RWPE1 (cell line): ENCODE results near the gene TNKS1BP1.
A peak's percentile ranks its signal among the peaks of the same experiment; 100 is the strongest.
"Not testable (repeated sequence)": the region's sequence is repeated elsewhere in the genome, so short reads cannot be mapped to it uniquely, and the experiment has no call there.

Experiments used
- CTCF ChIA-PET: fragments of 350-600 bp; sonication (Branson Sonifier 250); formaldehyde crosslinking; extraction: SDS; loops from one replicate; lab custom pipeline; 2021; lab: Yijun Ruan, JAX
- POLR2A ChIA-PET: fragments of 400-600 bp; formaldehyde crosslinking; extraction: SDS; loops from one replicate; lab custom pipeline; 2020; ENCODE audit warnings: antibody characterized with exemption; ENCODE audit not compliant: low non-redundant PET; lab: Yijun Ruan, JAX
- DNase-seq: peaks from one replicate; pipeline ENCODE4 v3.0.0; 2012; ENCODE audit warnings: low spot score
- H3K27ac ChIP-seq: fragments of 450-650 bp; 2 replicates; pipeline ENCODE4 v1.5.1; 2017
- CTCF ChIP-seq: fragments of 450-650 bp; conservative IDR thresholded peaks from 2 replicates; pipeline ENCODE4 v1.5.1; 2017; ENCODE audit warnings: low read depth, mild to moderate bottlenecking

TNKS1BP1 gene

GRCh38 chr11:57302489-57302888, 22.3 kb downstream of the TNKS1BP1 start:
- TF ChIP-seq CTCF = no peak
- CTCF ChIA-PET = interaction anchor here (0.6 kb wide), 1 partner anchor 228 kb away, joined by 3 read pairs; the partner anchor contains the start of gene TIMM10
- H3K27ac ChIP-seq = peak overlapping the region; percentile 97
- POLR2A ChIA-PET = interaction anchor here (0.7 kb wide), 1 partner anchor 14 kb away, joined by 5 read pairs; no protein-coding TSS in a partner anchor
- no peak for DNase-seq

DNA sequence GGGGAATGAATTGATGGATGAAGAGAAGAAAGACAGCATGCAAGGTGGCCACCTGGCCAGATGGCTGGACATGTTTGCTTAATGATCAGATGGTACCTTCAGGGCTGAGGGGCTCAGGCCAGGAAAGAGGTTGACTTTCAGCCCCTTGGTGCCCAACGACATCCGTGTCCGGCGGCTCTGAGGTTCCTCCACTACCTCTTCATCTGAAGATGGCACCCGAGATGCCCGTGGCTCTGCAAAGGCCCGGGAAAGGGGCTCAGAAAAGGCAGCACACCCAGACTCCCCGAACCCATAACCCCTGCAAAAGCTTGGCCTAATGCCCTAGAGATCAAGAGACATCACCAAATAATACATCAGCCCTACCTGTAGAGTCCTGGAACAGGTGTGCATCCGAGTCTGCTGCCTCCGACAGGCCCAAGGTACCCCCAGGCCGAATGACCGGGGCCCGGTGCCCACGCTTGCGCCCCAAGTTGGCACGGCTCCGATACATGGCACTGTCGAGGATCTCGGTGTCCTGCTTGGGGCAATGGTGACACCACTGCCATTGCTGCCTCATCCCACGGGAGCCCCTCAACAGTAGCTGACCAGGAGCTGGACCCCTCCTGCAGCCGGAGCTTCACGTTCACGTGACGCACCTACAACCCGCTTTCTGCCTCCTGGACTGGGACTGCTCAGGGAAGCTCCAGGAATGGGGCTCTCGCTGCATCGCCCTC, 22.9 kb downstream of the TNKS1BP1 start:
- no peak for DNase-seq
- TF ChIP-seq CTCF = no peak
- ChIA-PET CTCF (no interaction called here), POLR2A (no interaction called here)
- peak overlapping the region; percentile 97 for H3K27ac ChIP-seq

DNA sequence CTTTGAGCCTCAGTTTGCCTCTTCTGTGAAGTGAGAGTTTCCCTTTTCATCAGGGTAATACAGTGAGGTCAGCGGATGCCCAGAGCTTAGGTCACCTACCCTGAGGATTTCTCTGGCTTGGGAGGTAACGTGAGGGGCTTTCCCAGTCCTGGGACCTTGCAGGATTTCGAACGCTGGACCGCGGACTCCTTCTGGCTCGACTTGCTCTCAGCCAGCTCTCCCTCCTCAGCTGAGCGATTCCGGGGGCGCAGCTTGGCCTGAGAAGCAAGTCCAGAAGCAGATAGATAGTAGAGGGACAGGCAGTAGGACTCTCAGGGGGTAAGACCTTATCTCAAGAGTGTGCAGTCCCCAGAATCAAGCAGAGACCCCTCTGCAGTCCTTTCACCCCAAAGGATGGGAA, 24.0 kb downstream of the TNKS1BP1 start:
- no peak for TF ChIP-seq CTCF
- ChIA-PET CTCF (no interaction called here), POLR2A (no interaction called here)
- H3K27ac ChIP-seq = peak overlapping the region; percentile 97
- DNase-seq = no peak

GRCh38 chr11:57299150-57299737, 25.5 kb downstream of the TNKS1BP1 start:
- no peak for TF ChIP-seq CTCF
- DNase-seq = no peak
- peak overlapping the region; percentile 97 for H3K27ac ChIP-seq
- ChIA-PET POLR2A (no interaction called here), CTCF (no interaction called here)

GRCh38 chr11:57297221-57297620, 27.5 kb downstream of the TNKS1BP1 start:
- DNase-seq = no peak
- POLR2A ChIA-PET = no interaction called here
- CTCF ChIA-PET = no interaction called here
- no peak for TF ChIP-seq CTCF
- H3K27ac ChIP-seq = peak overlapping the region; percentile 67

GRCh38 chr11:57296205-57296604, 28.5 kb downstream of the TNKS1BP1 start:
- POLR2A ChIA-PET = not testable (repeated sequence)

More at GRCh38 chr11:57296205-57296604, 28.5 kb downstream of the TNKS1BP1 start:
- CTCF ChIA-PET, DNase-seq, H3K27ac ChIP-seq: not testable (repeated sequence)
